HEK293T (cell line): ENCODE data around the gene SULT1B1.
"Not testable (repeated sequence)": the region's sequence is repeated elsewhere in the genome, so short reads cannot be mapped to it uniquely, and the experiment has no call there.

Experiments
- CTCF ChIA-PET: fragments of 350-600 bp; formaldehyde crosslinking; extraction: SDS; loops from one replicate; lab custom pipeline; 2021; ENCODE audit warnings: antibody characterized with exemption, inconsistent platforms; lab: Yijun Ruan, JAX
- POLR2A ChIA-PET: fragments of 350-600 bp; formaldehyde crosslinking; extraction: SDS; loops from one replicate; lab custom pipeline; 2020; ENCODE audit warnings: antibody characterized with exemption, inconsistent platforms; lab: Yijun Ruan, JAX
- DNase-seq: peaks from one replicate; pipeline ENCODE4 v3.0.0; 2012; ENCODE audit warnings: mixed read lengths; ENCODE audit errors: extremely low spot score
- ARNT ChIP-seq: fragments of 450-650 bp; IDR thresholded peaks from 2 replicates; pipeline ENCODE4 v1.6.1; 2017; ENCODE audit warnings: mild to moderate bottlenecking
- BHLHE40 ChIP-seq: fragments of 450-650 bp; IDR thresholded peaks from 2 replicates; pipeline ENCODE4 v1.6.1; 2016; ENCODE audit warnings: mild to moderate bottlenecking, moderate library complexity, borderline replicate concordance
- CTBP1 ChIP-seq: fragments of 450-650 bp; IDR thresholded peaks from 2 replicates; pipeline ENCODE4 v1.6.1; 2016; ENCODE audit warnings: borderline replicate concordance
- ELF4 ChIP-seq: fragments of 450-650 bp; IDR thresholded peaks from 2 replicates; pipeline ENCODE4 v1.6.1; 2017; ENCODE audit warnings: antibody characterized with exemption
- FOXA1 ChIP-seq: fragments of 450-650 bp; IDR thresholded peaks from 2 replicates; pipeline ENCODE4 v1.6.1; 2016; ENCODE audit warnings: mild to moderate bottlenecking
- FOXK2 ChIP-seq: fragments of 450-650 bp; IDR thresholded peaks from 2 replicates; pipeline ENCODE4 v1.6.1; 2016; ENCODE audit warnings: mild to moderate bottlenecking
- FOXM1 ChIP-seq: fragments of 450-650 bp; IDR thresholded peaks from 2 replicates; pipeline ENCODE4 v1.6.1; 2017; ENCODE audit warnings: mild to moderate bottlenecking, borderline replicate concordance
- HDGF ChIP-seq: fragments of 450-650 bp; IDR thresholded peaks from 2 replicates; pipeline ENCODE4 v1.6.1; 2017; ENCODE audit warnings: antibody characterized with exemption, borderline replicate concordance
- L3MBTL2 ChIP-seq: fragments of 450-650 bp; conservative IDR thresholded peaks from 2 replicates; pipeline ENCODE4 v1.6.1; 2016; ENCODE audit warnings: mild to moderate bottlenecking
- LEF1 ChIP-seq: fragments of 450-650 bp; IDR thresholded peaks from 2 replicates; pipeline ENCODE4 v1.6.1; 2017; ENCODE audit warnings: mild to moderate bottlenecking, borderline replicate concordance
- NFRKB ChIP-seq: fragments of 450-650 bp; IDR thresholded peaks from 2 replicates; pipeline ENCODE4 v1.6.1; 2016; ENCODE audit warnings: mild to moderate bottlenecking, moderate library complexity
- PKNOX1 ChIP-seq: fragments of 450-650 bp; IDR thresholded peaks from 2 replicates; pipeline ENCODE4 v1.6.1; 2016
- SP1 ChIP-seq: fragments of 450-650 bp; IDR thresholded peaks from 2 replicates; pipeline ENCODE4 v1.6.1; 2017
- SUZ12 ChIP-seq: fragments of 450-650 bp; IDR thresholded peaks from 2 replicates; pipeline ENCODE4 v1.6.1; 2016; ENCODE audit warnings: mild to moderate bottlenecking
- TARDBP ChIP-seq: fragments of 450-650 bp; IDR thresholded peaks from 2 replicates; pipeline ENCODE4 v1.6.1; 2016
- ZNF384 ChIP-seq: fragments of 450-650 bp; IDR thresholded peaks from 2 replicates; pipeline ENCODE4 v1.6.1; 2016

SULT1B1 gene

DNA sequence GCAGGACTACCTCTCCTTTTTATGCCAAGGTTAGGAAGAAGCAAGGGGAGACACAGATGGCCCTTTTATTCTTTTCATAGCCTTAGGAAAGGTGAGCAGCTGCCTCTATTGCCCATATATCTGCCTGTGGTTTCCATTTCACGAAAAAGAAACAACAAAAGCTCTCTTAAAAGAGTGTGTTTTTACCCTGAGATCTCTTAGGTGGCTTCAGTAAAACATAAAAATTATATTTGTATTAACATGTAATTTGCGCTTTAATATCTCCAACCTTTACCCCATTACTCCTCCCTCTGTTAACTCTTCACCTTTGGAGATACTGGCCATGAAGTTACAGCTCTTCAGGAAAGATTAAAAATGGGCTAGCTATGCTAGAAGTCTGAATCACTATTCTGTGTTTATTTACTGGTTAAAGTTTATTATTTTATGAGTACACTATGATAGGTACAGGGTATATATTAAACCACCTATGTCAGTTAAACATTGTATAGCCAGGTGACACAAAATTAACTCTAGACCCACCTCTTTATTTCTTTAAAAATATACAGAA lies 15.0 kb upstream of the SULT1B1 start:
- TF ChIP-seq FOXA1: no peak
- no peak for TF ChIP-seq LEF1
- no peak for TF ChIP-seq FOXM1
- no peak for TF ChIP-seq NFRKB
- TF ChIP-seq SP1: no peak
- no peak for TF ChIP-seq TARDBP
- TF ChIP-seq ELF4: no peak
- TF ChIP-seq SUZ12: no peak
- TF ChIP-seq ZNF384: no peak
- no peak for TF ChIP-seq CTBP1
- no peak for TF ChIP-seq HDGF
- TF ChIP-seq FOXK2: no peak
- TF ChIP-seq PKNOX1: no peak
- no peak for TF ChIP-seq L3MBTL2
- no peak for TF ChIP-seq ARNT
- POLR2A ChIA-PET: no interaction called here
- DNase-seq: no peak
- CTCF ChIA-PET: no interaction called here

DNA sequence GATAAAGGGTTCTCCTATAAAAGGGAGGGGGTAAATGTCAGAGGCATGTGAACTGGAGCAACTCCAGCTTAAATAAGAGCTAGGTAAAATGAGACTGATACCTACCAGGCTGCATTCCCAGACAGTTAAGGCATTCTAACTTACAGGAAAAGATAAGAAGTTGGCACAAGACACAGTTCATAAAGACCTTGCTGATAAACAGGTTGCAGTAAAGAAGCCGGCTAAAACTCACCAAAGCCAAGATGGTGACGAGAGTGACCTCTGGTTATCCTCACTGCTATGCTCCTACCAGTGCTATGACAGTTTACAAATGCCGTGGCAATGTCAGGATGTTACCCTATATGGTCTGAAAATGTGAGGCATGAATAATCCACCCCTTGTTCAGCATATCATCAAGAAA lies 13.1 kb upstream of the SULT1B1 start:
- DNase-seq: no peak
- TF ChIP-seq ZNF384 (no peak), ELF4 (no peak), HDGF (no peak), FOXK2 (no peak), TARDBP (no peak), L3MBTL2 (no peak), SUZ12 (no peak), CTBP1 (no peak), LEF1 (no peak), PKNOX1 (no peak), NFRKB (no peak), FOXM1 (no peak), ARNT (no peak), BHLHE40 (no peak), SP1 (no peak), FOXA1 (no peak)
- CTCF ChIA-PET: no interaction called here
- POLR2A ChIA-PET: no interaction called here

GRCh38 chr4:69768554-69768953 lies 8.1 kb upstream of the SULT1B1 start:
- DNase-seq, POLR2A ChIA-PET, CTCF ChIA-PET: not testable (repeated sequence)

GRCh38 chr4:69765751-69766150 lies 5.3 kb upstream of the SULT1B1 start:
- CTCF ChIA-PET: no interaction called here
- POLR2A ChIA-PET: no interaction called here

GRCh38 chr4:69764311-69764710 lies 3.9 kb upstream of the SULT1B1 start:
- POLR2A ChIA-PET: no interaction called here
- no peak for DNase-seq
- TF ChIP-seq SP1 (no peak), ZNF384 (no peak), ARNT (no peak), FOXA1 (no peak), PKNOX1 (no peak), NFRKB (no peak), ELF4 (no peak), FOXM1 (no peak), TARDBP (no peak), FOXK2 (no peak), L3MBTL2 (no peak), HDGF (no peak), LEF1 (no peak), CTBP1 (no peak), SUZ12 (no peak), BHLHE40 (no peak)
- CTCF ChIA-PET: no interaction called here

More at GRCh38 chr4:69765751-69766150, 5.3 kb upstream of the SULT1B1 start:
- no peak for DNase-seq
- TF ChIP-seq CTBP1 (no peak), NFRKB (no peak), PKNOX1 (no peak)

GRCh38 chr4:69763233-69763632 lies 2.8 kb upstream of the SULT1B1 start:
- TF ChIP-seq TARDBP: no peak
- CTCF ChIA-PET: no interaction called here
- no peak for DNase-seq
- POLR2A ChIA-PET: no interaction called here
